ENCODE results near the gene RABL6. TPM values are rescaled to one million over a fixed set of nuclear protein-coding genes. Genes with fewer than 3 reads are reported as not detected.
"Not testable (repeated sequence)": the region's sequence is repeated elsewhere in the genome, so short reads cannot be mapped to it uniquely, and the experiment has no call there.

The RABL6 gene, protein sequence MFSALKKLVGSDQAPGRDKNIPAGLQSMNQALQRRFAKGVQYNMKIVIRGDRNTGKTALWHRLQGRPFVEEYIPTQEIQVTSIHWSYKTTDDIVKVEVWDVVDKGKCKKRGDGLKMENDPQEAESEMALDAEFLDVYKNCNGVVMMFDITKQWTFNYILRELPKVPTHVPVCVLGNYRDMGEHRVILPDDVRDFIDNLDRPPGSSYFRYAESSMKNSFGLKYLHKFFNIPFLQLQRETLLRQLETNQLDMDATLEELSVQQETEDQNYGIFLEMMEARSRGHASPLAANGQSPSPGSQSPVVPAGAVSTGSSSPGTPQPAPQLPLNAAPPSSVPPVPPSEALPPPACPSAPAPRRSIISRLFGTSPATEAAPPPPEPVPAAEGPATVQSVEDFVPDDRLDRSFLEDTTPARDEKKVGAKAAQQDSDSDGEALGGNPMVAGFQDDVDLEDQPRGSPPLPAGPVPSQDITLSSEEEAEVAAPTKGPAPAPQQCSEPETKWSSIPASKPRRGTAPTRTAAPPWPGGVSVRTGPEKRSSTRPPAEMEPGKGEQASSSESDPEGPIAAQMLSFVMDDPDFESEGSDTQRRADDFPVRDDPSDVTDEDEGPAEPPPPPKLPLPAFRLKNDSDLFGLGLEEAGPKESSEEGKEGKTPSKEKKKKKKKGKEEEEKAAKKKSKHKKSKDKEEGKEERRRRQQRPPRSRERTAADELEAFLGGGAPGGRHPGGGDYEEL
- total RNA-seq = 10 to 100 TPM; 38.2 to 51.5 (median 41.3) TPM

DNA sequence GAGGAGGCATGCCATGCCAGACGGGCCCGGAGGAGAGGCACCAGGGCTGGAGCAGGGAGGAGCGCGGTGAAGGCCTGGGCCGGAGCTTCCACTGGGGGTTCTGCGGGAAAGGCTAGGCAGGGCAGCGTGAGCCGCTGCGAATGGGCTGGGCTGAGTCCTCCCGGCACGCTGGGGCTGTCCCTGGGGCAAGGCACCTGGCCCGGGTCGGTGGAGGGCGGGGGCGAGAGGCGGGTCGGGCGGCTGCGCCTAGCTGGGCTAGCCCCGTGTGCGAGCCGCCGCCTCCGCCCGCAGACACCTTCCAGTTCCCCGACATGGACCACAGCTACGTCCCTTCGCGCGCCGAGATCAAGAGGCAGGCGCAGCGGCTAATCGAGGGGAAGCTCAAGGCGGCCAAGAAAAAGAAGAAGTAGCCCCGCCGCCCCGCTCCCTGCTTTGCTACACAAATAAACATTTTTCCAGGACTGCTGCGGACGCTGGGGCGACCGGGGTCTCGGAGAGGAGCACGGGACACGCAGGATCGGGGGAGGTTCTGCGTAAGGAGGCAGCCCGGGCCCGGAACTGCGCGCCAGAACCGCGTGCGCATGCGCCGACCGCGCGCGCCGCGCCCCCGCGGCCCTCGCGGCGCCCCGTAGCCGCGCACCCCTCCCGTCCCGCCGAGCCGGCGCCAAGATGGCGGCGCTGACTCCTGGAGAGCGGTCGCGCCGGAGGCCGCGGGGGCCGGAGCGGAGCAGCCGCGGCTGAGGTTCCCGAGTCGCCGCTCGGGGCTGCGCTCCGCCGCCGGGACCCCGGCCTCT, at the start of gene RABL6:
RABL6 (plus strand) TSS at position 668 of the 794 bp plus-strand sequence. CDS start 249 bp downstream, outside the sequence.
- Histone ChIP-seq H3K4me3 (peak within 1 kb of the TSS; percentile 94 to 100 (median 99)), H3K9me3 (no peaks in the 10 kb centered on the region), H3K36me3 (no peaks in the 10 kb centered on the region), H3K27me3 (no peaks in the 10 kb centered on the region), H3K27ac (peak within 1 kb of the TSS; percentile 84 to 96), H3K4me1 (peaks cover 7 to 26% of the 10 kb centered on the region in 2 donors)
- peak; percentile 55 to 61 (median 56) for TF ChIP-seq POLR2AphosphoS5 (IDR thresholded peaks at IDR 0.05)
- TF ChIP-seq, protein P1, sequence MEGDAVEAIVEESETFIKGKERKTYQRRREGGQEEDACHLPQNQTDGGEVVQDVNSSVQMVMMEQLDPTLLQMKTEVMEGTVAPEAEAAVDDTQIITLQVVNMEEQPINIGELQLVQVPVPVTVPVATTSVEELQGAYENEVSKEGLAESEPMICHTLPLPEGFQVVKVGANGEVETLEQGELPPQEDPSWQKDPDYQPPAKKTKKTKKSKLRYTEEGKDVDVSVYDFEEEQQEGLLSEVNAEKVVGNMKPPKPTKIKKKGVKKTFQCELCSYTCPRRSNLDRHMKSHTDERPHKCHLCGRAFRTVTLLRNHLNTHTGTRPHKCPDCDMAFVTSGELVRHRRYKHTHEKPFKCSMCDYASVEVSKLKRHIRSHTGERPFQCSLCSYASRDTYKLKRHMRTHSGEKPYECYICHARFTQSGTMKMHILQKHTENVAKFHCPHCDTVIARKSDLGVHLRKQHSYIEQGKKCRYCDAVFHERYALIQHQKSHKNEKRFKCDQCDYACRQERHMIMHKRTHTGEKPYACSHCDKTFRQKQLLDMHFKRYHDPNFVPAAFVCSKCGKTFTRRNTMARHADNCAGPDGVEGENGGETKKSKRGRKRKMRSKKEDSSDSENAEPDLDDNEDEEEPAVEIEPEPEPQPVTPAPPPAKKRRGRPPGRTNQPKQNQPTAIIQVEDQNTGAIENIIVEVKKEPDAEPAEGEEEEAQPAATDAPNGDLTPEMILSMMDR (IDR thresholded peaks at IDR 0.05) = peak in 1 of 3 donors; percentile 16
- no peak for TF ChIP-seq POLR2A (IDR thresholded peaks at IDR 0.05)
- intact Hi-C loops (cut with DNase I; ENCODE audit: low total_unique reads) = loop anchor here (5.0 kb wide), 1 partner anchor 275 kb away; no protein-coding TSS in a partner anchor
- DNase-seq (ENCODE audit: low spot score in 2 of 2) = peak; percentile 59 to 65

DNA sequence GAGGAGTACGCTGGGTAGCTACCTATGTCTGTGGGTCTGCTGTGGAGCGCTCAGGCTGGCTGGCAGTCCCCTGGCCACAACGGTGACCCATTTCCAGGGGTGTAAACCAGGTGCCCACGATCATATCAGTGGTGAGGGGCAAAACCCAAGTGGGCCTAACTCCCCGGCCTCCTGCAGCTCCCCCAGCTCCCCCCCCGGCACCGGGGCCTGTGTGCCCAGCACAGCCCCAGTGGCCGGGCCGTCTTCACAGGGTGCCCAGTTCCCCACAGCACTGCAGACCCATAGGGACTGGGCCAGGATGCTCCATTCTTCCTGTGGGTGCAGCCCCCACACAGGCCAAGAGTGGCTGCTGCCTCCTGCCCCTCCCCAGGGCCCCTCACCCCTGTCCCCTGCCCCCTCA, 48.7 kb upstream of the RABL6 start:
- no peak for DNase-seq (ENCODE audit: low spot score in 2 of 2)
- peaks cover 0 to 9% of the 10 kb centered on the region in 2 donors for H3K9me3 ChIP-seq
- no peak overlapping the region for H3K4me3 ChIP-seq
- TF ChIP-seq POLR2A (IDR thresholded peaks at IDR 0.05) = no peak
- TF ChIP-seq, protein P1 (IDR thresholded peaks at IDR 0.05) = no peak
- TF ChIP-seq POLR2AphosphoS5 (IDR thresholded peaks at IDR 0.05) = no peak
- H3K36me3 ChIP-seq = no peaks in the 10 kb centered on the region
- H3K27me3 ChIP-seq = peaks cover 0 to 13% of the 10 kb centered on the region in 2 donors
- H3K27ac ChIP-seq = no peak overlapping the region
- intact Hi-C loops (cut with DNase I; ENCODE audit: low total_unique reads) = no loop called here
- H3K4me1 ChIP-seq = no peaks in the 10 kb centered on the region

DNA sequence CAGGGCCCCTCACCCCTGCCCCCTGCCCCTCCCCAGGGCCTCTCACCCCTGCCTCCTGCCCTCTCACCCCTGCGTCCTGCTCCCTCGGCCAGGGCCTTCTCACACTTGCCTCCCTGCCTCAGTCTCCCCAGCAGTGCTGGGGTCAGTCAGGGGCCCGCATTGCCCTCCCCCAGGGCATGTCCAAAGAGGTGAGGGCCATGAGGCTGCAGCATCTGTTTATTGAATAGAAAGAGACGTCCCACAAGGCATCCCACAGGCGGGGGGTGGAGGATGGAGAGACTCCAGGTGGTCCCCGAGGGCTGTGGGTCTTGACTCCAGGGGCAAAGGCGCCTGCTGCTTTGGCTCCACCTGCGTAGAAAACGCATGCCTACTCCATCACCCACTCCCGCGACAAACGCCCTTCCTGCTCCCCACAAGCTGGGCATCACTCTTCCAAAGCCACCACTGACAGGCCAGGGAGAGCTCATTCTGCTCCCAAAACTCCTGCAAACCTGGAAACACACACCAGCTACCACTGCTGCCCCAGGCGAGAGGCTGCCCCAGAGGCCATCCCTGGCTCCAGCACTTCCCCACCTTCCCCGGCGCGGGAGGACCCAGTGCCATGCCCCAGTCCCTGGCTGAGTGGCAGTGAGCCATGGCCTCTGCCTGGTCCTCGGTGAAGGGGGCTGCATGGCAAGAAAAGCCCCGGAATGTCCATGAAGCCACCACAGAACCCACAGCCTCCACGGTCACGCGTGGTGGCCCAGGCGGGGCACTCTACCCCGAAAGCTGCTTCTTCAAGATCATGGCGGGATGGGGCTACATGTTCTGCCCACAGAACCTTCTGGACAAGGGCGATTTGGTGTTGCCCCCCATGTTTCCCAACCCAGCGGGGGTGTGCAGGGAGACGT, 48.1 kb upstream of the RABL6 start:
- peaks cover 0 to 9% of the 10 kb centered on the region in 2 donors for H3K9me3 ChIP-seq
- peaks cover 0 to 17% of the 10 kb centered on the region in 2 donors for H3K27me3 ChIP-seq
- H3K36me3 ChIP-seq = no peaks in the 10 kb centered on the region
- no peak overlapping the region for H3K4me3 ChIP-seq
- intact Hi-C loops (cut with DNase I; ENCODE audit: low total_unique reads) = no loop called here
- TF ChIP-seq POLR2AphosphoS5 (IDR thresholded peaks at IDR 0.05) = no peak
- TF ChIP-seq POLR2A (IDR thresholded peaks at IDR 0.05) = no peak
- TF ChIP-seq, protein P1 (IDR thresholded peaks at IDR 0.05) = no peak
- DNase-seq (ENCODE audit: low spot score in 2 of 2) = no peak
- H3K27ac ChIP-seq = no peak overlapping the region
- no peaks in the 10 kb centered on the region for H3K4me1 ChIP-seq

DNA sequence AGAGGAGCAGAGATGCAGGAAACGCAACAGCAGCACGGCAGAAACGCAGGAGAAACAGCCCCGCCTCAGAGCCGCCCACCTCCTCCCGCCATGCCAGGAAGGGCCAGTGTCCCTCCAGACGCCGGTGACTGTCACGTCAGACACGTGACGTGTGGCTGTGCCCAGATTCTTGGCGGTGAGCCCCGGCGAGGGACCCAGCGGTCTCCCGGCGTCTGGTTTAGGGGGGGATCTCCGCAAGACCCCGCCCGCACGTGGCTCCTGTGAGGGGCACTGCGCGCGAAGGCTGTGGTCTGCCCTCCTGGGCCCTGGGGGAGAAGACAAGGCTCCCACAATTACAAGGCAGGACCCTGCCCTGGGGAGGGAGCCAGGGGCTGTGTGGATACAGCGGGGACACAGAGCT, 47.3 kb upstream of the RABL6 start:
- no peak for DNase-seq (ENCODE audit: low spot score in 2 of 2)
- Histone ChIP-seq H3K9me3 (peaks cover 0 to 5% of the 10 kb centered on the region in 2 donors), H3K27me3 (peaks cover 0 to 22% of the 10 kb centered on the region in 2 donors), H3K4me1 (no peaks in the 10 kb centered on the region), H3K27ac (no peak overlapping the region), H3K36me3 (no peaks in the 10 kb centered on the region), H3K4me3 (no peak overlapping the region)
- intact Hi-C loops (cut with DNase I; ENCODE audit: low total_unique reads) = no loop called here
- TF ChIP-seq POLR2A (IDR thresholded peaks at IDR 0.05) = no peak
- TF ChIP-seq, protein P1 (IDR thresholded peaks at IDR 0.05) = no peak
- no peak for TF ChIP-seq POLR2AphosphoS5 (IDR thresholded peaks at IDR 0.05)

DNA sequence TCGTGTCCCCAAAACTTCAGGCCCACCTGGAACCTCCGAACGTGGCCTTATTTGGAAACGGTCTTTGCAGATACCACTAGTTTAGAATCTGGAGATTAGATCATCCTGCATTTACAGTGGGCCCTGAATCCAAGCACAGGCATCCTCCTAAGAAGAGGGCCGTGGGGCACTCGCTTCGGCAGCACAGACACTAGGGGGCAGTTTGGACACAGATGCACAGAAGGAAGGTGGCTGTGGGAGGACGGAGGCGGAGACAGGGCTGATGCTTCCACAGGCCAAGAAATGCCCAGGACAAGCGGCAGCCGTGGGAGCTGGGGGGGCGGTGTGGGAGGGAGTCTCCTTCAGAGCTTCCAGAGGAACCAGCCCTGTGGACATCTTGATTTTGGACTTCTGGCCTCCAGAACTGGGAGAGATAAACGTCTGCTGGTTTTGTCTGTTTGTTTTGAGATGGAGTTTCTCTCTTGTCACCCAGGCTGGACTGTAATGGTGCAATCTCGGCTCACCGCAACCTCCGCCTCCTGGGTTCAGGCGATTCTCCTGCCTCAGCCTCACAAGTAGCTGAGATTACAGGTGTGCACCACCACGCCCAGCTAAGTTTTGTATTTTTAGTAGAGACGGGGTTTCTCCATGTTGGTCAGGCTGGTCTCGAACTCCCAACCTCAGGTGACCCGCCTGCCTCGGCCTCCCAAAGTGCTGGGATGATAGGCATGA, 46.8 kb upstream of the RABL6 start:
- intact Hi-C loops (cut with DNase I; ENCODE audit: low total_unique reads); H3K36me3 ChIP-seq; H3K4me1 ChIP-seq; H3K9me3 ChIP-seq; H3K4me3 ChIP-seq; H3K27ac ChIP-seq: not testable (repeated sequence)
- peak in 1 of 2 donors; percentile 53 for DNase-seq (ENCODE audit: low spot score in 2 of 2)
- H3K27me3 ChIP-seq = peaks cover 0 to 22% of the 10 kb centered on the region in 2 donors

Data from breast epithelium (tissue), 4 donors.